ENCODE measurements around the gene CCNH.

The CCNH gene

GRCh38 chr5:87401626-87402025 lies 11.1 kb downstream of the CCNH start:
- Histone ChIP-seq H3K79me2 (ENCODE audit: insufficient read depth, low read depth) (0 out of 2 replicates have a peak, but pooled peaks cover 7% of the 10 kb centered on the region), H3K4me2 (no peak overlapping the region), H3K4me3 (IDR thresholded peaks at IDR 0.05; ENCODE audit: insufficient read depth, low read depth, low read length) (no peak overlapping the region), H3K9ac (no peak overlapping the region), H2AFZ (ENCODE audit: low read depth) (no peak overlapping the region), H3K27ac (no peak overlapping the region), H3K4me1 (ENCODE audit: low read depth, poor library complexity, severe bottlenecking) (peaks cover 12% of the 10 kb centered on the region), H3K27me3 (ENCODE audit: insufficient read depth, low read depth) (no peaks in the 10 kb centered on the region), H4K20me1 (ENCODE audit: insufficient read depth) (no peaks in the 10 kb centered on the region), H3K36me3 (ENCODE audit: insufficient read depth) (peaks cover 18% of the 10 kb centered on the region; the same call in 1 of the 2 replicates)
- TF ChIP-seq CTCF (conservative IDR thresholded peaks at IDR 0.05; ENCODE audit: low read depth, low read length): no peak

GRCh38 chr5:87400305-87400899 lies 12.3 kb downstream of the CCNH start:
- no peak overlapping the region for H2AFZ ChIP-seq (ENCODE audit: low read depth)
- no peaks in the 10 kb centered on the region for H3K27me3 ChIP-seq (ENCODE audit: insufficient read depth, low read depth)
- no peak overlapping the region for H3K4me2 ChIP-seq
- no peak overlapping the region for H3K9ac ChIP-seq
- 0 out of 2 replicates have a peak, but pooled peaks cover 7% of the 10 kb centered on the region for H3K79me2 ChIP-seq (ENCODE audit: insufficient read depth, low read depth)
- H3K4me1 ChIP-seq (ENCODE audit: low read depth, poor library complexity, severe bottlenecking): peaks cover 24% of the 10 kb centered on the region
- peaks cover 18% of the 10 kb centered on the region; the same call in 1 of the 2 replicates for H3K36me3 ChIP-seq (ENCODE audit: insufficient read depth)
- H4K20me1 ChIP-seq (ENCODE audit: insufficient read depth): no peaks in the 10 kb centered on the region
- H3K4me3 ChIP-seq (IDR thresholded peaks at IDR 0.05; ENCODE audit: insufficient read depth, low read depth, low read length): no peak overlapping the region
- H3K27ac ChIP-seq: no peak overlapping the region
- TF ChIP-seq CTCF (conservative IDR thresholded peaks at IDR 0.05; ENCODE audit: low read depth, low read length): peak; percentile 94

GRCh38 chr5:87399720-87400119 lies 13.0 kb downstream of the CCNH start:
- H3K36me3 ChIP-seq (ENCODE audit: insufficient read depth): peaks cover 16% of the 10 kb centered on the region; the same call in 1 of the 2 replicates
- H3K4me3 ChIP-seq (IDR thresholded peaks at IDR 0.05; ENCODE audit: insufficient read depth, low read depth, low read length): no peak overlapping the region
- H3K9ac ChIP-seq: no peak overlapping the region
- 0 out of 2 replicates have a peak, but pooled peaks cover 3% of the 10 kb centered on the region for H3K79me2 ChIP-seq (ENCODE audit: insufficient read depth, low read depth)
- no peaks in the 10 kb centered on the region for H4K20me1 ChIP-seq (ENCODE audit: insufficient read depth)
- no peaks in the 10 kb centered on the region for H3K27me3 ChIP-seq (ENCODE audit: insufficient read depth, low read depth)
- H3K4me1 ChIP-seq (ENCODE audit: low read depth, poor library complexity, severe bottlenecking): peaks cover 31% of the 10 kb centered on the region
- TF ChIP-seq CTCF (conservative IDR thresholded peaks at IDR 0.05; ENCODE audit: low read depth, low read length): no peak
- no peak overlapping the region for H3K27ac ChIP-seq
- no peak overlapping the region for H3K4me2 ChIP-seq
- H2AFZ ChIP-seq (ENCODE audit: low read depth): no peak overlapping the region

GRCh38 chr5:87398981-87399614 lies 13.6 kb downstream of the CCNH start:
- Histone ChIP-seq H3K36me3 (ENCODE audit: insufficient read depth) (peaks cover 11% of the 10 kb centered on the region; the same call in 1 of the 2 replicates), H3K79me2 (ENCODE audit: insufficient read depth, low read depth) (no peaks in the 10 kb centered on the region), H2AFZ (ENCODE audit: low read depth) (no peak overlapping the region), H3K4me1 (ENCODE audit: low read depth, poor library complexity, severe bottlenecking) (peaks cover 32% of the 10 kb centered on the region), H3K27ac (no peak overlapping the region), H4K20me1 (ENCODE audit: insufficient read depth) (no peaks in the 10 kb centered on the region), H3K4me3 (IDR thresholded peaks at IDR 0.05; ENCODE audit: insufficient read depth, low read depth, low read length) (no peak overlapping the region), H3K4me2 (no peak overlapping the region), H3K9ac (no peak overlapping the region), H3K27me3 (ENCODE audit: insufficient read depth, low read depth) (no peaks in the 10 kb centered on the region)
- no peak for TF ChIP-seq CTCF (conservative IDR thresholded peaks at IDR 0.05; ENCODE audit: low read depth, low read length)
